ENCODE results near the gene UCHL3. TPM values are rescaled to one million over a fixed set of nuclear protein-coding genes. Genes with fewer than 3 reads are reported as not detected.

The UCHL3 gene
- total RNA-seq (2022; extraction: Qiagen RNA extraction; ENCODE audit: low read depth), result 45.9 to 54.9 TPM (median 51.7 TPM) in 5 replicates

DNA sequence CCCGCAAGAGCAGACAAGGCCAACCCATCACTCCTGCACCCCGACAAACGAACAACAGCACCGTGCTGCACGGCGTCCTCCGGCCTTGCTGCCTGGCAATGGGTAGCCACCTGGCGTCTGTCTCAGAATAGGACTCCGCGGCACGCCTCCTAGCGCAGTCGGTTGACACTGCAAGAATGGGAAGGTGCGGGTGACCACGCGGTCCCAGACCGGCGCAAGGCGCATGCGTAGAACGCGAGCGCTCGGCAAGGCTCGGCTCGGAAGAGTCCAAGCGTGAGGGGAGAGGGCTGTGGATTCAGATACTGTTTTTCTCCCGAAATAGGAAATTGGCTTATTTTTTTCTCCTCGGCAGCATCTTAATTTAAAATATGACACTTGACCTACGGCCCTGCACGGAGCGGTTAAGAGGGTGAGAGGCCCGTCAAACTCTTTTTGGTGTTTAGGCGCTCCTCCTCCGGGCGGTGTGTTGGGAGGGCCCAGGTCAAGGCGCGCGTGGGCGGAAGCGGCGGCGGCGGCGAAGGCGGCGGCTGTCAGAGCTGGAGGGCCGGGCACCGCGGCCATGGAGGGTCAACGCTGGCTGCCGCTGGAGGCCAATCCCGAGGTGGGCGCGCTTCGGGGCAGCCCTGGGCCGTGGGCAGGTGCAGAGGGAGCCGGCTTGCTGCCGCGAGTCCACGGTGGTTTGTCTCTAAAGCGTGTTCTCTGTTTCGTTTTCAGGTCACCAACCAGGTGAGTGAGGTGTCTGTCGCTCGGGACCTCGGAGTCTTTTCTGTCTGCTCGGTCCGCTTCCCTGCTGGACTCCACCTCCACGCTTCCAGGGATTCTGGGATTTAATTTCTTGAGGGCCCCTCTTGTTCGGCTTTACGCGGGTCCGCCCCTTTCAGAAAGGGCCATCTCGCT, at the start of gene UCHL3:
TSS of gene UCHL3 (plus strand) at position 530 of the 897 bp plus-strand sequence. CDS start at position 560, 30 bp downstream.

DNA sequence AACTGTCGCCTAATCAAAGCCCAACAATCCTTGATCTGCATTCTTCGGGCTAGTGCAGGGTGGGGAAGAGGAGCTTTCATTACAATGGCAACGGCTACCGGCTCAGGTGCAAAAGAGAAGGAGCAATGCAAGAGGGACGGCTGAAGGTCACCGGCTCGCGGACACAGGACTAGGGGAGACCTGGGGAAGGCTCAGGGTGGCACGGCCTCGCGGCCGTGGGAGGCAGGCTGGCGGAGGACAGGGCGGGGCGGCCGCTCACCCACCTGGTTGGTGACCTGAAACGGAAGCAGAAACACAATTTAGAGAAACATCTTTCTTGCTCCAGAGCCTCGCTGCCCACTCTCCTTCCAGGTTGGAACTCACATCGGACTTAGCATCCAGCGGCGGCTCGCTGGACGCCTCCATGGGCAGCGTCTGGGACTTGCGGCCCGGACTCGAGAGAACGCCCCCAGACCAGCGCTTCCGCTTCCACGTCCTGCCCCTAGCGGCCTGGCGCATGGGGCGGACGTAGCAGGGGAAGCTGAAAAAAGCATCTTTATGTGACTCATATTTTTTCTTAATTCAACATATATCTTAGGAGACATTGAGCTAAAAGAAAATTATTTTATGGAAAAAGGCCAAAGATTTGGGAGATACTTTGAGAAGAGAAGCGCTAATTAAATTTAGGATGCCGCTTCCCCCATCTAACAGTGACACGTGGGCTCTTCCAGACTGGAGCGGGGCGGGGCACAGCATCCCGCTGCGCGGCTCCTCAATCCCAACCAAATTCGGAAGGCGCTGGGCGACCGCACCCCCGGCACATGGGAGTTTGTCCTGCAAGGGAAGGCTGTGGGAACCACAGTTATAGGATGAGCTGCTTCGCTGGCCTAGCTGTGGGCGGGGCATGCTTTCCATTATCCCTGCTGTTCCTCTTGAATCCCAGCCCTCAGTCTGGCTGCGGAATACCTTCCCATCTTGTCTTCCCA, 11.9 kb upstream of the UCHL3 start, which contains the start of gene COMMD6:
TSS of gene COMMD6 (minus strand) at position 441 of the 965 bp plus-strand sequence. CDS start at position 405, 36 bp downstream.

GRCh38 chr13:75635828-75636435, 86.3 kb downstream of the UCHL3 start, which contains the start of gene LMO7:
Gene LMO7, plus strand, starts transcription at chr13:75636330. Its CDS starts 328 bp downstream, at chr13:75636658.

Other genes with a start within 250 kb of the UCHL3 start
- gene TBC1D4, start 67.6 kb upstream of the UCHL3 start, total RNA-seq (2022; extraction: Qiagen RNA extraction; ENCODE audit: low read depth), result 16.1 to 21.7 TPM (median 19.7 TPM) in 5 replicates
- 133 to 161 TPM (median 152 TPM) in 5 replicates for gene COMMD6, start 11.9 kb upstream of the UCHL3 start, total RNA-seq (2022; extraction: Qiagen RNA extraction; ENCODE audit: low read depth)
- gene LMO7, start 86.5 kb downstream of the UCHL3 start, total RNA-seq (2022; extraction: Qiagen RNA extraction; ENCODE audit: low read depth), result 37.8 to 49.1 TPM (median 46.0 TPM) in 5 replicates